HG03108 (cell line): ENCODE measurements around the gene TACR1.
"Not testable (repeated sequence)": the region's sequence is repeated elsewhere in the genome, so short reads cannot be mapped to it uniquely, and the experiment has no call there.

ENCODE experiments used
- ATAC-seq: cut with Tn5 transposase; IDR thresholded peaks from one replicate; pipeline ENCODE4 v1.9.1; 2021; ENCODE audit warnings: moderate library complexity; ENCODE audit not compliant: unreplicated experiment

Gene TACR1

GRCh38 chr2:75199428-75200011, at the start of gene TACR1:
Gene TACR1 (minus strand): TSS chr2:75199520. CDS start chr2:75198934, 586 bp downstream.
- ATAC-seq = no peak

- ATAC-seq = not testable (repeated sequence)
Observed at GRCh38 chr2:75248581-75248980, 49.3 kb upstream of the TACR1 start.

- ATAC-seq = no peak
Observed at GRCh38 chr2:75246441-75247167, 47.3 kb upstream of the TACR1 start.

GRCh38 chr2:75243219-75243618, 43.9 kb upstream of the TACR1 start:
- ATAC-seq = no peak

GRCh38 chr2:75241696-75242095, 42.4 kb upstream of the TACR1 start:
- ATAC-seq = no peak

GRCh38 chr2:75238670-75239330, 39.5 kb upstream of the TACR1 start:
- no peak for ATAC-seq

- no peak for ATAC-seq
Observed at GRCh38 chr2:75237296-75237695, 38.0 kb upstream of the TACR1 start.

GRCh38 chr2:75233965-75234364, 34.6 kb upstream of the TACR1 start:
- no peak for ATAC-seq

- no peak for ATAC-seq
Observed at GRCh38 chr2:75226617-75227016, 27.3 kb upstream of the TACR1 start.

- no peak for ATAC-seq
Observed at GRCh38 chr2:75226099-75226498, 26.8 kb upstream of the TACR1 start.

GRCh38 chr2:75224636-75225094, 25.3 kb upstream of the TACR1 start:
- no peak for ATAC-seq

GRCh38 chr2:75222527-75222926, 23.2 kb upstream of the TACR1 start:
- no peak for ATAC-seq

GRCh38 chr2:75221862-75222261, 22.5 kb upstream of the TACR1 start:
- no peak for ATAC-seq

GRCh38 chr2:75219213-75219612, 19.9 kb upstream of the TACR1 start:
- not testable (repeated sequence) for ATAC-seq

GRCh38 chr2:75211266-75211770, 12.0 kb upstream of the TACR1 start:
- ATAC-seq = no peak

GRCh38 chr2:75210409-75210808, 11.1 kb upstream of the TACR1 start:
- ATAC-seq = no peak

- no peak for ATAC-seq
Observed at GRCh38 chr2:75208738-75209137, 9.4 kb upstream of the TACR1 start.

GRCh38 chr2:75204833-75205232, 5.5 kb upstream of the TACR1 start:
- no peak for ATAC-seq

- no peak for ATAC-seq
Observed at GRCh38 chr2:75202359-75202758, 3.0 kb upstream of the TACR1 start.

- no peak for ATAC-seq
Observed at GRCh38 chr2:75200140-75201096, 1.1 kb upstream of the TACR1 start.
